Measurements from ENCODE around the gene PIGU.
"Not testable (repeated sequence)": the region's sequence is repeated elsewhere in the genome, so short reads cannot be mapped to it uniquely, and the experiment has no call there.

The PIGU gene

GRCh38 chr20:34616913-34617312 is 60.0 kb downstream of the PIGU start:
- not testable (repeated sequence) for DNase-seq

GRCh38 chr20:34615477-34615876 is 61.4 kb downstream of the PIGU start:
- DNase-seq, result no peak

- DNase-seq, result not testable (repeated sequence)
Measured at GRCh38 chr20:34611976-34612375, 64.9 kb downstream of the PIGU start.

GRCh38 chr20:34607066-34607465 is 69.8 kb downstream of the PIGU start:
- no peak for DNase-seq

- peak; percentile 17 for DNase-seq
Measured at GRCh38 chr20:34604980-34605788, 71.7 kb downstream of the PIGU start.

- DNase-seq, result no peak
Measured at GRCh38 chr20:34600892-34601653, 75.8 kb downstream of the PIGU start.

- DNase-seq, result no peak
Measured at GRCh38 chr20:34595377-34596184, 81.3 kb downstream of the PIGU start.

GRCh38 chr20:34586488-34587163 is 90.3 kb downstream of the PIGU start:
- no peak for DNase-seq

- DNase-seq, result no peak
Measured at GRCh38 chr20:34585019-34585418, 91.9 kb downstream of the PIGU start.

- DNase-seq, result no peak
Measured at GRCh38 chr20:34583544-34583943, 93.3 kb downstream of the PIGU start.

- DNase-seq, result no peak
Measured at GRCh38 chr20:34582911-34583310, 94.0 kb downstream of the PIGU start.

- DNase-seq, result no peak
Measured at GRCh38 chr20:34582221-34582620, 94.7 kb downstream of the PIGU start.

- peak; percentile 42 for DNase-seq
Measured at GRCh38 chr20:34581341-34582184, 95.3 kb downstream of the PIGU start.

GRCh38 chr20:34579979-34580940 is 96.6 kb downstream of the PIGU start:
- no peak for DNase-seq

- DNase-seq, result peak; percentile 45
Measured at GRCh38 chr20:34579191-34579978, 97.5 kb downstream of the PIGU start.

- no peak for DNase-seq
Measured at GRCh38 chr20:34578521-34578920, 98.4 kb downstream of the PIGU start.

- DNase-seq, result no peak
Measured at GRCh38 chr20:34578025-34578424, 98.9 kb downstream of the PIGU start.

- DNase-seq, result no peak
Measured at GRCh38 chr20:34577061-34577460, 99.8 kb downstream of the PIGU start.

GRCh38 chr20:34575756-34576155 is 101.1 kb downstream of the PIGU start:
- DNase-seq, result no peak

- DNase-seq, result no peak
Measured at GRCh38 chr20:34575271-34575670, 101.6 kb downstream of the PIGU start.

All from NCI-H446 treated with DMSO at 0.1 percent for 48 hours (cell line).